Measurements from ENCODE around the gene MBD3L3. TPM values are rescaled to one million over a fixed set of nuclear protein-coding genes. Genes with fewer than 3 reads are reported as not detected.
A peak's percentile ranks its signal among the peaks of the same experiment; 100 is the strongest.

The MBD3L3 gene
- total RNA-seq, 1 experiment from 2014 or later: not detected

GRCh38 chr19:7074705-7075282, 16.3 kb upstream of the MBD3L3 start:
- Histone ChIP-seq H3K9me3 (ENCODE audit: low read length) (peaks cover 17% of the 10 kb centered on the region), H3K27me3 (ENCODE audit: low read length) (no peaks in the 10 kb centered on the region)
- POLR2A ChIA-PET (ENCODE audit: unreplicated experiment): no interaction called here

GRCh38 chr19:7072541-7072940, 14.1 kb upstream of the MBD3L3 start:
- H3K9me3 ChIP-seq (ENCODE audit: low read length): peaks cover 4% of the 10 kb centered on the region
- no peaks in the 10 kb centered on the region for H3K27me3 ChIP-seq (ENCODE audit: low read length)
- H3K4me3 ChIP-seq (ENCODE audit: low read length): no peak overlapping the region
- no peak overlapping the region for H3K4me2 ChIP-seq (ENCODE audit: low read length)
- peaks cover 55% of the 10 kb centered on the region for H3K36me3 ChIP-seq (ENCODE audit: low read depth, low read length)
- H3K9ac ChIP-seq (ENCODE audit: low read length): no peak overlapping the region
- no peak overlapping the region for H3K27ac ChIP-seq (ENCODE audit: low read length)
- ChIA-PET POLR2A (ENCODE audit: unreplicated experiment) (no interaction called here), CTCF (no interaction called here)
- peaks cover 6% of the 10 kb centered on the region; the same call in 1 of the 2 replicates for H3K4me1 ChIP-seq (ENCODE audit: insufficient read depth, low read length)
- H3K9me2 ChIP-seq (replicated peaks; ENCODE audit: low read length): no peaks in the 10 kb centered on the region
- intact Hi-C loops (cut with micrococcal nuclease): no loop called here
- H2AFZ ChIP-seq (ENCODE audit: low read length): no peak overlapping the region
- no TSS peak for BruUV-seq (replicated peaks)
- no peak for TF ChIP-seq EZH2 (IDR thresholded peaks at IDR 0.05; ENCODE audit: low read length, unreplicated experiment)
- TF ChIP-seq CTCF (conservative IDR thresholded peaks at IDR 0.05; ENCODE audit: low read depth, low read length): no peak
- no peak for TF ChIP-seq EZH2phosphoT487 (IDR thresholded peaks at IDR 0.05; ENCODE audit: borderline replicate concordance, low read length)
- ATAC-seq (no peak), DNase-seq (no peak)
- H3F3A ChIP-seq (ENCODE audit: low read length, unreplicated experiment): no peaks in the 10 kb centered on the region
- H3K79me2 ChIP-seq (ENCODE audit: low read length): peaks cover 18% of the 10 kb centered on the region
- H4K20me1 ChIP-seq (ENCODE audit: low read length): no peaks in the 10 kb centered on the region

More at GRCh38 chr19:7074705-7075282, 16.3 kb upstream of the MBD3L3 start:
- H3F3A ChIP-seq (ENCODE audit: low read length, unreplicated experiment): no peaks in the 10 kb centered on the region
- intact Hi-C loops (cut with micrococcal nuclease): no loop called here
- BruUV-seq (replicated peaks): no TSS peak
- H3K27ac ChIP-seq (ENCODE audit: low read length): no peak overlapping the region
- H3K4me1 ChIP-seq (ENCODE audit: insufficient read depth, low read length): peaks cover 6% of the 10 kb centered on the region; the same call in 1 of the 2 replicates
- H2AFZ ChIP-seq (ENCODE audit: low read length): no peak overlapping the region
- H3K36me3 ChIP-seq (ENCODE audit: low read depth, low read length): peaks cover 77% of the 10 kb centered on the region
- H3K4me2 ChIP-seq (ENCODE audit: low read length): no peak overlapping the region
- TF ChIP-seq EZH2phosphoT487 (IDR thresholded peaks at IDR 0.05; ENCODE audit: borderline replicate concordance, low read length) (no peak), CTCF (conservative IDR thresholded peaks at IDR 0.05; ENCODE audit: low read depth, low read length) (no peak), EZH2 (IDR thresholded peaks at IDR 0.05; ENCODE audit: low read length, unreplicated experiment) (no peak)
- CTCF ChIA-PET: interaction anchor here (0.6 kb wide), 1 partner anchor 40 kb away, joined by 19 read pairs; no protein-coding TSS in a partner anchor
- H3K79me2 ChIP-seq (ENCODE audit: low read length): peaks cover 16% of the 10 kb centered on the region
- no peak overlapping the region for H3K4me3 ChIP-seq (ENCODE audit: low read length)
- no peaks in the 10 kb centered on the region for H3K9me2 ChIP-seq (replicated peaks; ENCODE audit: low read length)
- H4K20me1 ChIP-seq (ENCODE audit: low read length): no peaks in the 10 kb centered on the region
- H3K9ac ChIP-seq (ENCODE audit: low read length): no peak overlapping the region
- ATAC-seq: no peak
- DNase-seq: no peak

- H3K4me1 ChIP-seq (ENCODE audit: insufficient read depth, low read length): peaks cover 6% of the 10 kb centered on the region; the same call in 1 of the 2 replicates
- H3F3A ChIP-seq (ENCODE audit: low read length, unreplicated experiment): no peaks in the 10 kb centered on the region
- ChIA-PET POLR2A (ENCODE audit: unreplicated experiment) (interaction anchor here (0.6 to 1.2 kb wide), 3 partner anchors 29 to 175 kb away, joined by 11 to 28 read pairs (median 16); no protein-coding TSS in a partner anchor), CTCF (no interaction called here)
- no peaks in the 10 kb centered on the region for H4K20me1 ChIP-seq (ENCODE audit: low read length)
- DNase-seq (no peak), ATAC-seq (peak; percentile 7)
- H3K27ac ChIP-seq (ENCODE audit: low read length): peak overlapping the region; percentile 52; the same call in 1 of the 2 replicates
- H3K79me2 ChIP-seq (ENCODE audit: low read length): peaks cover 18% of the 10 kb centered on the region
- H3K9me2 ChIP-seq (replicated peaks; ENCODE audit: low read length): no peaks in the 10 kb centered on the region
- intact Hi-C loops (cut with micrococcal nuclease): no loop called here
- H2AFZ ChIP-seq (ENCODE audit: low read length): peak overlapping the region; percentile 85
- no peaks in the 10 kb centered on the region for H3K27me3 ChIP-seq (ENCODE audit: low read length)
- TF ChIP-seq EZH2 (IDR thresholded peaks at IDR 0.05; ENCODE audit: low read length, unreplicated experiment) (no peak), CTCF (conservative IDR thresholded peaks at IDR 0.05; ENCODE audit: low read depth, low read length) (no peak), EZH2phosphoT487 (IDR thresholded peaks at IDR 0.05; ENCODE audit: borderline replicate concordance, low read length) (no peak)
- peak overlapping the region; percentile 95 for H3K4me2 ChIP-seq (ENCODE audit: low read length)
- peaks cover 28% of the 10 kb centered on the region for H3K36me3 ChIP-seq (ENCODE audit: low read depth, low read length)
- TSS peak; percentile 60 for BruUV-seq (replicated peaks)
- H3K4me3 ChIP-seq (ENCODE audit: low read length): peak overlapping the region; percentile 96
- H3K9me3 ChIP-seq (ENCODE audit: low read length): no peaks in the 10 kb centered on the region
- H3K9ac ChIP-seq (ENCODE audit: low read length): peak overlapping the region; percentile 85
Measured at GRCh38 chr19:7069904-7070226, 11.4 kb upstream of the MBD3L3 start.
